Measurements from ENCODE around the gene NFILZ.

Gene NFILZ

GRCh38 chr19:8673276-8673891 is 43.0 kb downstream of the NFILZ start:
- no peak overlapping the region for H3K27ac Mint-ChIP-seq
- no peak overlapping the region for H3K4me3 Mint-ChIP-seq
- H3K27me3 Mint-ChIP-seq: peaks cover 5% of the 10 kb centered on the region
- intact Hi-C loops (cut with micrococcal nuclease): no loop called here
- peaks cover 8% of the 10 kb centered on the region for H3K9me3 Mint-ChIP-seq
- peaks cover 14% of the 10 kb centered on the region for H3K4me1 Mint-ChIP-seq (ENCODE audit: low read depth)
- no peaks in the 10 kb centered on the region for H3K36me3 Mint-ChIP-seq (ENCODE audit: low read depth)

GRCh38 chr19:8675066-8675465 is 44.6 kb downstream of the NFILZ start:
- Mint-ChIP-seq H3K9me3 (peaks cover 12% of the 10 kb centered on the region), H3K36me3 (ENCODE audit: low read depth) (no peaks in the 10 kb centered on the region), H3K27ac (no peak overlapping the region), H3K4me3 (no peak overlapping the region), H3K27me3 (peaks cover 6% of the 10 kb centered on the region), H3K4me1 (ENCODE audit: low read depth) (peaks cover 14% of the 10 kb centered on the region)
- intact Hi-C loops (cut with micrococcal nuclease): no loop called here

DNA sequence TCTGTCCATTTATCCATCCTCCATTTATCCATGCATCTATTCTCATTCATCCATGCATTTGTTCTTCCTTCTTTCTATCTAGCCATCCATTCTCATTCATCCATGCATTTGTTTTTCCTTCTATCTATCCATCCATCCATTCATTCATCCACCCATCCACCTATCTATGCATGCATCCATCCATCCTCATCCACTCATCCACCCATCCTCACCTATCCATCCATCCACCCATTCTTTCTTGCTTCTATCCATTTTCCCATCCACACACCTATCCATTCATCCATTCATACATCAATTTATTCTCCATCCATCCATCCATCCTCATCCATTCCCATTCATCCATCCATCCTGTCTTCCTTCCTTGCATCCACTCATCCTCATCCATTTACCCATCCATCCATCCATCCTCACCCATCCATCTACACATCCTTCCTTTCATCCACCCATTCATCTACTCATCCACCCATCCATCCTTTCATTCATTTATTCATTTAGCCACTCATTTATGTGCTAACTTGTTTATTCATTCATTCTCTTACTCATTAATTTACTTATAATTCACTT is 47.9 kb downstream of the NFILZ start:
- peaks cover 19% of the 10 kb centered on the region for H3K4me1 Mint-ChIP-seq (ENCODE audit: low read depth)
- peaks cover 7% of the 10 kb centered on the region for H3K27me3 Mint-ChIP-seq
- no peaks in the 10 kb centered on the region for H3K36me3 Mint-ChIP-seq (ENCODE audit: low read depth)
- H3K9me3 Mint-ChIP-seq: peaks cover 12% of the 10 kb centered on the region
- H3K27ac Mint-ChIP-seq: no peak overlapping the region
- no peak overlapping the region for H3K4me3 Mint-ChIP-seq
- intact Hi-C loops (cut with micrococcal nuclease): no loop called here
